HG03378 (cell line): ENCODE results near the gene IQSEC3.
A peak's percentile ranks its signal among the peaks of the same experiment; 100 is the strongest.

ENCODE experiments used
- ATAC-seq: cut with Tn5 transposase; IDR thresholded peaks from one replicate; pipeline ENCODE4 v1.9.1; 2021; ENCODE audit warnings: mild to moderate bottlenecking, moderate library complexity; ENCODE audit not compliant: unreplicated experiment

IQSEC3 gene

DNA sequence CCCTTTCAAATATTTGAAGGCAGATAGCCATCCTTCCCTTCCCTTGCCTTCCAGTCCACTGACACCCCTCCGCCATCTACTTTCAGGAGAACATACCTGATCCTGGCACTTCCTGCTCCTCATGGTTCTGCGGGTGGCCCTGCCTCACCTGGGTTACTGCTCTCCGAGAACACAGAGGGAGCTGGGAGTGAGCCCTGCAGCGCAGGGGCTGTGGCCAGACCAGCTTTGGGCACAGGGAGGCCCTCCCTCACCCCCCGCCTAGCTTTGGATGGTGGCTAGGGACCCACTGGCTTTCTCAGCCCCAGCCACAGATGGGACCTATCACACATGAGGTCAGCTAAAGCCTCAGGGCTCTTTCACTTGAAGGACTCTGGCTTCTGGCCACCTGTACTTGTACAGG is 12.4 kb downstream of the IQSEC3 start:
- ATAC-seq: no peak

DNA sequence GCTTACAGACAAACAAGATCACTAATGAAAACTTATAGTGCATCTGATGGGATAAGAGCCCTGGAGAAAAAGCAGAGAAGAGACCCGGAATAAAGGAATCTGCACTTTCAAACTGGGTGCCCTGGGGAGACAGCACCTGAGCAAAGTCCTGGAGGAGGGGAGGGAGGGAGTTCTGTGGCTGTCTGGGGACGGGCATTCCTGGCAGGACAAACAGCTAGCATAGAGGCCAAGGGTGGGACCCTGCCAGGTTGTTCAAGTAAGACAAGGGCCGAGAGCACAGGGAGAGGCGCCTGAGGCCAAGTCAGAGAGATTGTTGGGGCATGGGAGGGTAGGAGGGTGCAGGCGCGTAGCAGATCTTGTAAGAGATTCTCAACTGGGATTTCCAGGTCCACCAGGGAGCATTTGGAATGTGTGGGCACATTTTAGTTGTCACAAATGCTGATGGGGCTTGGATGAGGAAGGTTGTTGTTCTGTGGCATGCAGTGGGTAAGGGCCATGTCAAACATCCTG is 14.2 kb downstream of the IQSEC3 start:
- no peak for ATAC-seq

DNA sequence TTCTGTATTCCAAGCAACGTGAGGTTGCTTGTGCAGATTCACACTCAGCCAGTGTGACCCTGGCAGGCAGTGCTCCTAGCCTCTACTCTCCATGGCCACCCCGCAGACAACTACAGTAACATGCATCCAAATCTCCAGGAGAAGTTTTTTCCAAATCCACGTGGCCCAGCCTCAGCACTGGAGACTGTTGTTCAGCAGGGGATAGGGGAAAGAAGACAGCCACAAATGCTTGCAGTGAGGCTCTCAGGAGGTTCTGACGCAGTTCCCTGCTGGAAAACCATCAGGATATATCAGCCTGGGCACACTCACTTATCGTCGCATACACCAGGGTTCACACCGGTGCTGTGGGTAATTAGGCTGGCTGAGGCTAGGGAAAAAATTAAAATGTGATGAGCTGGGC is 16.2 kb downstream of the IQSEC3 start:
- no peak for ATAC-seq

DNA sequence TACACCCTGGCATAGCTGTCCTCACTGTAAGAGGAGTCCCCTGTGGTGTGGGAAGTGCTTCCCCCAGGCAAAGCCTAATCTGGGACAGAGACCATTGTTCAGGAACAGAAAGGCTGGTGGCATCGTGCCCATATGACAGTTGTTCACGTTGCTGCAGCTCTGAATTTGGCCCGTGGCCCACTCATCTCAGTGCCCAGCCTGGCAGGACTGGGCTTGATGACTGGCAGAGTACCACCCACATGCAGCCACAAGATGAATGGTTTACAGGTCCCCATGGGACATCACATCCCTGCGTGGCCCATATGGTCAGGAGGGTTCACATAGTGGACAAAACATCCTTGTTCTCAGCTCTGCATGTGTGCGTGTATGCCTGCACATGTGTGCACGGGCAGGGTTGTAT is 17.5 kb downstream of the IQSEC3 start:
- no peak for ATAC-seq

DNA sequence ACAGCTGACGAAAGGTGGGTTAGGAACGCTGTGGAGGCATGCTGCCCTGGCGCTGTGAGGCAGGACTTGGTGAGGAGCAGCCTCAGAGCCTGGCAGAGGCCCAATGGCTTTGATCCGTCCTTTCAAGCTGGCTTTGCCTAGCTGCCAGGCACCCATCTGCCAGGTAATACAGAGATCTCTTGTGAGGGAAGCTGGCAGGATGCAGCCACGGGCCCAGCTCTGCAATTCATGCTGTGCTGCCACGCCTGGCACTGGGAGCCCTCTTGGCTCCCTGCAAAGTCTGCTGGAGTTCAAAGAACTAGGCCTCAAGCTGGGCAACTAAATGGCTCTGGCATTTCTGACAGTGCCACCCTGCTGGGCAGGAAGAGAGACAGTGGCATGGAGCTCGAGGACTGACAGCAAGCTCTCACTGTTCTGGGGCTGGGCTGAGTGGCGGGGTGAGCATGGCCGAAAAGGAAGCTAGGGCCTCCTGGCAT is 18.7 kb downstream of the IQSEC3 start:
- no peak for ATAC-seq

DNA sequence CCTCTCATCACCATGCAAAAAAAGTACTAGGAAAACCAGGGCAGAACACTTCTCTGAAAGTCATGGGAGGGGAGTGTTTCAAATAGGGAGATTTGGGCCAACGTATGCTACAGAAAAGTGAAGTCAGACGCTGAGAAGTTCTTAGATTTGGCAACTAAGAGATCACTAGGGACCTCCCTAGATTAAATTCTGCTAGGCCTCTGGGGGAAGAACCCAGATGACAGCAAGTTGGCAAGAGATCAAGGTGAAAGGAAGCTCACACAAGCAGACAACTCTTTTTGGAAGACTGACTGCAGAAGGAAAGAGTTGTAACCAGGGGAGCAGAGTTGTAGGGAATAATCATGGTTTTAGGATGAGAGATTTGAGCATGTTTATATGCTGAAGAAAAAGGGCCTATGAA is 20.7 kb downstream of the IQSEC3 start:
- ATAC-seq: no peak

DNA sequence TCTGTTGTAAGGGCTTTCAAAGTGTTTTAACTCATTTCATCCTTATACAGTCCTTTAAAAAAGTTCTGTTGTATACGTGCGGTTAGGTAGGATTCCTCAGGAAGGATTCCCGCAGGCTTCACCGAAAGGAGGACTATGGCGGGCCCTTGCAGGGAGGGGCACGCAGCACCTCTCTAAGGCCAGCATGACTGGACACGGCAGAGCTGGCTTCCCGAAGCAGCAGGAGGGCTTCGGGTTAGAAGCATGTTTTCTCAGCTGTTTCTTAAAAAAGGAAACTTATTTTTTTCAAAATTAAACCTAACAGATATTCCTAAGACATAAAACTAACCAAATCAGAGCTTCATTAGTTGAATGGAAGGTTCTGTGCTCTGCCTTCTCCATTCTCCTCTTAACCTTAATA is 21.3 kb downstream of the IQSEC3 start:
- no peak for ATAC-seq

DNA sequence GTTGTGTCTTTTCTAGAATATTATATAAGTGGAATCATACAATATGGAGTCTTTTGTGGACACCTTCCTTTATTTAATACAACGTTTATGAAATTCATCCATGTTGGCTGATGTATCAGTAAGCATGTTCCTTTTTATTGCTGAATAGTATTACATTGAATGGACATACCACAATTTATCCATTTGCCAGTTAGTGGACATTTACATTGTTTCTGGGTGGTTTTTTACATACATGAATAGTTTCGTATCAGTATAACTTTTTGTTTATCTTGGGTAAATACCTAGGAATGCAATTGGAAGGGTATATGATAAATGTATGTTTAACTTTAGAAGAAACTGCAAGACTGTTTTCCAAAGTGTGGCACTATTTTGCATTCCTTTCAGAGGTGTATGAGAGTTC is 23.1 kb downstream of the IQSEC3 start:
- ATAC-seq: no peak

DNA sequence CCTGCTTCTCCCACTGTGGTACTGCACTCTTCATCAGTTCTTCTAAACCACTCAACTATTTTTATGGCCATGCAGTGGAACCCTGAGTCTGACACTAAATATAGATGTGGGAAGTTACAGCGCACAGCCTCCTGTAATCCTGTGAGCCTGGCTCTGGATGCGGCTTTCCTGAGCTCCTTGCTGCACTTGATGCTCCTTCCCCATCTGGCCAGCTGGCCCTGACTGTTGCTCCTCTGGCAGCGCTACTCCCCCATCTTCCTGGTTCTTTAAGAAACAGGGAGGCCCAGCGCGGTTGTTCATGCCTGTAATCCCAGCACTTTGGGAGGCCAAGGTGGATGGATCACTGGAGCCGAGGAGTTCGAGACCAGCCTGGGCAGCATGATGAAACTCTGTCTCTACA is 24.6 kb downstream of the IQSEC3 start:
- no peak for ATAC-seq

DNA sequence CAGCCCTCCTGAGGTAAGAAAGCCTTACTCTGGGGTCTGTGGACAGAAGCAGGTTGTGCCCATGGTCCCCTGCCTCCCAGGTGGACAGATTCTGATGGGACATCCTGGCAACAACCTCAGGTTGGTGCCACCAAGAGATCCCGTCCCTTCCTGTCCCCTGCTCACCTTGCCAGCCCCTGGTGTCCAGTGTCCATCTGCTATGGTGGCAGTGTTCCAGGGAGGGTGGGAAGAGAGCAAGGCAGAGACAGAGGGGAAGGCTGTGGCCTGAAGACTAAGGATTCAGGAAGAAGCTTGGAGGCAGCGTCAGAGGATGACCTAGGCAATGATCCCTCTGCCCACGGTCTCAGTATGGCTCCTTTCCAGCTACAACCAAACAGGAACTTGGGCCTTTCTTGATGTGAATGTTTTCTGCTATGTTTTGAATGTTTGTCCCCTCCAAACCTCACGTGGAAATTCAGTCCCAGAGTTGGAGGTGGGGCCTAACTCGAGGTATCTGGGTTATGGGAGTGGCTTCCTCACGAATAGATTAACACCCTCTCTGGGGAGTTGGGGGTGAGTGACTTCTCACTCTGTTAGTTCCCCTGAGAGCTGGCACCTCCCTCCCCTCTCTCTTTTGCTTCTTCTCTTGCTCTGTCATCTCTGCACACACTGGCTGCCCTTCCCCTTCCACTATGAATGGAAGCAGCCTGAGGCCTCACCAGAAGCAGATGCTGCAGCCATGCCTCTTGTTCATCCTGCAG is 26.9 kb downstream of the IQSEC3 start:
- ATAC-seq: no peak

DNA sequence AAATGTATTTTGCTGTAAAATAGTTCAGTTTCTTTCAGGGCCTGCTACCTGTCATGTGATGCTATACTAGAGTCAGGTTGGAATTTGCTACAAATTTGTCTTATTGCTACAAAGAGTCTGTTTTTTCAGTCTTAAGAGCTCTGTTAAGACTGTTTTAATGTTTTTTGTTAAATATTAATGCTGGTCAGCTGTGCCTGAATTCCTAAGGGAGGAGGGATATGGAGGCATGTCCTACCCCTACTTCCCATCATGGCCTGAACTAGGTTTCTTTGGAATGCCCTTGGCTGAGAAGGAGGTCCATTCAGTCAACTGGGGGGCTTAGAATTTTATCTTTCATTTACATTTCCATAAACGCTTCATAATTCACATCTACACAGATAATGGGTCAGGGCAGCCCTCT is 30.0 kb downstream of the IQSEC3 start:
- no peak for ATAC-seq

DNA sequence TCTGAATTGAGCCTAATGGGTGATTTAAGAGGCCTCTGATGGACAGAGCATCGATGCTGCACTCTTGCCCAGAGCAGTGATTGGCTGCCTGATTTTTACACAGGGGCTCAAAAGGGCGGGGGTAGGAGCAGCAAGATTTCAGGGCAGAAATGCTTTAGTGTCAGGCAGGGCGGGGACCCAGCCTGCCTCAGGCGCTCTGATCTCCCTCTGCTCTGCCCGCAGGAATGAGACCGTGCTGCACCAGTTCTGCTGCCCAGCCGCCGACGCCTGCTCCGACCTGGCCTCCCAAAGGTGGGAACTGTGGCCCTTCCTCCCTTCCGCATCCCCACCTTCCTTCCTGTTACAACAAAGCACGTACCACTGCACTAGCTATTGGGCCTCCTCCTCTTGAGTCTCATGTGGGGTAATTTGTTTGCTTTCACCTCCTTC is 32.4 kb downstream of the IQSEC3 start:
- ATAC-seq: no peak

DNA sequence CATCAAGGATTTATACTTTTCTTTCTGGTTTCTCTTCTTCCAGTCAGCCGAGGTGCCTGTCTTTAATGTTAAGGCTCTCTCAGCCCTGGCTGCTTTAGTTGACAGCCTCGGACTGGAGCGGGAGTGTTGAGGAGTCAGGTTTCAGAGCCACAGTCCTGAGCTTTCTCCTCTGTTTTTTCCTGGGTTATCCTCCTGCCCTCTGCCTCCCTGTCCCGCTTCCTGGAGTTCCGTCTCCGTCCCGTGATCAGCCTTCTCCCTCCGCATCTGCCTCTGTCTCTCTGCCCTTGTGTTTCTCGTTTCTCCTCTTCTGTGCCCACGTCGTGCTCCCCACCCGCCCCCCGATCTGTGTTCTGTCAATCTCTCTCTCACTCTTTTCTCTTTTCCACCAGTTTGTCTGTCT is 33.0 kb downstream of the IQSEC3 start:
- no peak for ATAC-seq

DNA sequence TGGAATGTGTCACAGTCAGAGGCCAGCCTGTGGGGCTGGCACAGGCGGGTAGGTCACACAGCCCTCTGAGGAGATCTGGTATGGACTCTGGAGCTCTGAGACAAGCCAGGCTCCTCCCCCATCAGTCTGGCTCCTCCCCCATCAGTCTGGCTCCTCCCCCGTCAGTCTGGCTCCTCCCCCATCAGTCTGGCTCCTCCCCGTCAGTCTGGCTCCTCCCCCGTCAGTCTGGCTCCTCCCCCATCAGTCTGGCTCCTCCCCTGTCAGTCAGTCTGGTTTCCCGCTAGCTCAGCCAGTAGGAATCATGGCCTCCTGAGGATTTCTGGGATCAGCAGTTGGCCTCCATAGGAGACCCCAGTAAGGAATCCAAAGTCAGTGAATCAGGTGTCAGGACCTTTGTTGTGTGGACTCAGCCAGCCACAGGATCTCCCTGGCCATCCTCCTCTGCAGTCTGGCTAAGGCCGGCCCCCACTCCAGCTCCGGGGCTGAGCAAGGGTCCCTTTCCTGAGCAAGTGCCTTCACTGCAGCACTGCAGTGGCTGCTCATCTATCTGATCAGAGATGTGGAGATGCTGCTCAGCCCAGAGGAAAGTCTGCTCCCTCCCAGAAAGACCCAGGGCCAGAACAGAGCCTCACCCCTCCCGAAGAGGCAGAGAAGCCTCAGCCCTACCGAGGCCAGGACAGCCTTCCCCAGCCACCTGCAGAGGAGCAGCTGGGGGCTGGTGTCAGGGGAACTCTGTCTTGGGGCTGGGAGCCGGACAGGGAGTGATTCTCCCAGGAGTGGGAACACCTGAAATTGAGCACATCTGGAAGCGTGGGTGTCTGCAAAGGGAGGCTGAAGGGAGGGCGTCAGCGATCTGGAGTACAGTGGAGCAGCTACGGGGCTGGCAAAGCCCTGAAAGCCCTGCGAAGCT is 35.7 kb downstream of the IQSEC3 start:
- ATAC-seq: no peak

DNA sequence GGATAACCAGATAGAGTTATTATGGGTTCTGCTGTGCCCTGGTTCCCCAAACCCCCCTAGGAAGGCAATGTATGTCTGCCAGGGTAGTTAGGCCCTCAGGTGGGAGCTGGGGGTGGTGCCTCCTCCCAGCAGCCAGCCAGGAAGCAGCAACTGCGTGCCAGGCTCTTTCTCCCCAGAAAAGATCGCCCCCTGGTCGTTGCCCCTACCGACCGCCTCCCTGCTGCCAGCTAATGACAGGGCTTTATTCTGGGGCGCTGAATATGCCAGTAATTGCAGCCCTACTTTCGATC is 36.3 kb downstream of the IQSEC3 start:
- no peak for ATAC-seq

DNA sequence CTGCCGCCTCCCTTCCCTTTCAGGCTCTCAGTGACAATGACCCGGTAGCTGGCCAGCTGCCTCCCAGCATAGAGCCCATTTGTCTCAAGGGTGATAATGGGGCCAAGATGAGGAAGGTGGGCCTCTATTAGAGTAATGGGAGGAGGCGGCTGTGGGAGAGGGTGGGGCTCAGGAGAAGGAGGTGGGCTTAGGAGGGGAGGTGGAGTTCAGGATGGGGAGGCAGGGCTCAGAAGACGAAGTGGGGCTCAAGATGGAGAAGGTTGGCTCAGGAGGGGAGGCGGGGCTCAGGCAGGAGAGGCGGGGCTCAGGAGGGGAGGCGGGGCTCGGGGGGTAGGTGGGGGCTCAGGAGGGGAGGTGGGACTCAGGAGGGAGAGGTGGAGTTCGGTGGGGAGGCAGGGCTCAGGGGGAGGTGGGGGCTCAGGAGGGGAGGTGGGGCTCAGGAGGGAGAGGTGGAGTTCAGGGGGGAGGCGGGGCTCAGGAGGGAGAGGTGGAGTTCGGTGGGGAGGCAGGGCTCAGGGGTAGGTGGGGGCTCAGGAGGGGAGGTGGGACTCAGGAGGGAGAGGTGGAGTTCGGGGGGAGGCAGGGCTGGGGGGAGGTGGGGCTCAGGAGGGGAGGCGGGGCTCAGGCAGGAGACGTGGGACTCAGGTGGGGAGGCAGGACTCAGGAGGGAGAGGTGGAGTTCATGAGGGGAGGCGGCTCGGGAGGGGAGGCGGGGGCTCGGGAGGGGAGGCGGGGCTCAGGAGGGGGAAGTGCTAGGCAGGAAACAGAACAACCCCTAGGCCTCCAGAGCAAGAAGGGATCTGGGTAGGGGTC is 36.8 kb downstream of the IQSEC3 start:
- no peak for ATAC-seq

DNA sequence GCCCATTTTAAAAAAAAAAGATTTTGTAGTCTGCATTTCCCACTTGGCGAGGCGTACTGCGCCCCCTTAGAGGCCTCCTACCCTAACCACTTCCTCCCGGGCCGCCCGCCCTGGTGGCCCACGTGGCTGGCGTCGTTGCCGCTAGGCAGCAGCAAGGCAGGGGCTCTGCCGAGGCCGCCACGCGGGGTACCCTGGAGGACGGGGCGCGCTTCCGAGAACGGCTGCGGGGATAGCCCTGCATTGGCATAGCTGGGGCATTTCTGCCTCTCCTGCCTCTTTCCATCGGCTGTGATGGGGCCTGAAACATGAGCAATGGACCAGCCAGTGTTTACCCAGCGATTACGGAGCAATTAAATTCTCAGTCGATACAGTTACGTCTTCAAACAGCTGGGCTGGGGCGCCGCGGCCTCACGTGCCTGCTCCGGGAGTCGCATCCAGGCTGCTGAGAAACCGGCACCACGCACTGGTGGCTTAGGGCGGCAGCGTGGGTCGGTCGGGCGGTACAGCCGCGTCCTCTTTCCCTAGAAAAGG is 38.0 kb downstream of the IQSEC3 start:
- no peak for ATAC-seq

DNA sequence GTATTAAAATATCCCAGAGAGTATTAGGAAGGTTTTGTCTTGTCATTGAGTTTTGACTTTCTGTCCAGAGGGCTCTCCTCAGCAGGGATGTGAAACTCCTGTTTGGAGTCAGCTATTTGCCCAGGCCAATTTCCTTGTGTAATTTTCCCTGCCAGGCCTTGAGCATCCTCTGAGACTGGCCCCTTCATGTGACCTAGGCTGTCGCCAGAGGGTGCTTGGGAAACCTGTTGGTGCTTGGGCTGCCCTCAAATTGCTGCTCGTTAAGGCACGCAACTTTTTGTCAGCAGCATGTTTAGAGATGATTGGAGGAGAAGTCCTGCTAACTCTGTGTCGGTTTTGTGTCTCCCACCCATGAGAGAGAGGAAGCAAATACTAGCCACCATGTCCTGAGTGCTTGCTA is 39.1 kb downstream of the IQSEC3 start:
- no peak for ATAC-seq

DNA sequence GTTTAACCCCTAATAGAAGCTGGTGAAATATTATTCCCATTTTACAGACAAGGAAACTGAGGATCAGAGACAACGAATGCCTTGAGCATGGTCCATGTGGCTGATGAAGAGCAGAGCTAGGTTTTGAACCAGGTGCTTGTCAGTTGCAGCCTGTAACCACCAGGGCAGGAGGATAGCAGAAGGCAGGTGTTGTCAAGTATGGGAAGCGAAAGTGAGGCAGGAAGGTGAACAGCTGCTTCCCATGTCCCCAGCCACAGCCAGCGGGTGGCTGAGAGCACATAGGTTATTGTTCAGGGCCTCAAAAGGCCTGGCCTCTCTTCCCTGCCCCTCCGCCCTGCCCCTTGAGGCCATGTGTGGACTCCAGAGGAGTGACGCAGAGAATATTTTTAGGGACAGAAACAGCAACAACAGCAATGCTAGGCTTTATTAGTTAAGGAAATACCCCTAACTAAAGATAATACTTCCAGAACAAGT is 39.6 kb downstream of the IQSEC3 start:
- peak; percentile 66 for ATAC-seq

DNA sequence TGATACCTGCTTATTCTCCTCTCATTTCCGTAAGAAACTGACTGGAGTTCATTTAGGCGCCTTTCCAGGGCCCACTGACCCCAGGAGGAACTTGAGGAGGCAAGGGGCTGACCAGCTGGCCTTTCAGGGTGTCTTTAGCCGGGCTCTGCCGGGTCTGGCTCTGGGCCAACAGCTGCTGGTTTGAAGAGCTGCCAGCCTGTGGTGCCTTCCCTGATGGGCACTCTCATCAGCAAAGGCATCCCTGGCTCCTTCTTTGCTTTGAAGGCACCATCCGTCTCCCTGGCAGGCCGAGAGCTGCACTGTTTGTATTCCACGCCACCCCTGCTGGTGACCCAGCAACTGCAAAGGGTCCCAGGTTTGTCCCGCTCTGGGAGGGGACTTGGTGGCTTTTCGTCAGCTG is 42.0 kb downstream of the IQSEC3 start:
- no peak for ATAC-seq

DNA sequence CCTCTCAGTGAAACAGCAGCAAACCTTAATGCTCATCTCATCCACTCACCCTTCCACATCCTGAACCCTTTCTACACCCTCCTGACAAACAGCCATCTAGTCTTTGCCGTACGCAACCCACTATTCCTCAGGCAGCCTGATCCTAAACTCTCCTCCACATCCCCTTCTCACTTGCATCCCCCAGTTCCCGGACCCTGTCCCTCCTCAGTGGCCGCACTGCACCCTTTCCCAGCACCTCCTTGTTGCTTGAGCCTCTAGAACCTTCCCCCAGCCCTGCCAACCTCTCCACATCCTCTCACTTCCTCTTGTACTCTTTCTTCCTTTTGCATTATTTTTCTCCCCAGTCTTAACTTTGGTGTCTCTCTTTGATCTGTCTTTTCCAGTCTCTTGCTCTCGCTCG is 42.9 kb downstream of the IQSEC3 start:
- ATAC-seq: no peak
